HG02981 (cell line): ENCODE measurements around the gene FAM50A.

ENCODE experiments used
- ATAC-seq: cut with Tn5 transposase; IDR thresholded peaks from one replicate; pipeline ENCODE4 v1.9.1; 2021; ENCODE audit warnings: mild to moderate bottlenecking, moderate library complexity; ENCODE audit not compliant: unreplicated experiment

FAM50A gene

DNA sequence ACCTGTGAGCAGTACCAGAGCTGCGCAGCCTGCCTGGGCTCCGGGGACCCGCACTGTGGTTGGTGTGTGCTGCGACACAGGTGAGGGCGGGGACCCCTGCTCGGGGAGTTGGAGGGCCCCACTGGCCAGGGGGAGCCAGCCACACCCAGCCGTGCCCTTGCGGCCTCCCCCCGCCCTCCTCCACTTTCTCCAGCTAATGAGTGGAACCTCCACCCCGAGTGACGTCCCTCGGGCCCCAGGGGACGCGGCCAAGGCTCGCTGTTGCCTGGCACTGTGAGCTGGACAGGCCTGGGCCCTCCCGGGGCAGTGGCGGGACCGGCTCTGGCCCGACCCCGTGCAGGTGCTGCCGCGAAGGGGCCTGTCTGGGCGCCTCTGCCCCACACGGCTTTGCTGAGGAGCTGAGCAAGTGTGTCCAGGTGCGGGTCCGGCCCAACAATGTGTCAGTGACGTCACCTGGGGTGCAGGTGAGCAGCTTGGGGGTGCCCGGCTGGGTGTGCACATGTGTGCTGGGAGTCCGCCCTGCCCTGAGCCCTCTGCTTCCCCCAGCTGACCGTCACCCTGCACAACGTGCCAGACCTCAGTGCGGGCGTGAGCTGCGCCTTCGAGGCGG is 19.8 kb downstream of the FAM50A start:
- ATAC-seq, result no peak

- ATAC-seq, result no peak
These were observed 20.9 kb downstream of the FAM50A start for GRCh38 chrX:154464806-154465365.

DNA sequence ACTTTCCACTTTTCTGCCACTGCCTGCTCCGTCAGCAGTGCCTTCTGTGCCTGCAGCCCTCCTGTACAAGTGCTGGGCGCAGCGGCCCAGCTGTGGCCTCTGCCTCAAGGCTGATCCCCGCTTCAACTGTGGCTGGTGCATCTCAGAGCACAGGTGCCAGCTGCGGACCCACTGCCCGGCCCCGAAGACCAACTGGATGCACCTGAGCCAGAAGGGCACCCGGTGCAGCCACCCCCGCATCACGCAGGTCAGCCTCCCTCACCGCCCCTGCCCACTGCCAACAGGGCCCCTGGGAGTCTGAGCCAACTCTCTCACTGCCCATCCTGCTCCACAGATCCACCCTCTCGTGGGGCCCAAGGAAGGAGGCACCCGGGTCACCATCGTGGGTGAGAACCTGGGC is 21.7 kb downstream of the FAM50A start:
- ATAC-seq, result no peak

GRCh38 chrX:154466036-154466435 is 22.1 kb downstream of the FAM50A start:
- ATAC-seq, result no peak

DNA sequence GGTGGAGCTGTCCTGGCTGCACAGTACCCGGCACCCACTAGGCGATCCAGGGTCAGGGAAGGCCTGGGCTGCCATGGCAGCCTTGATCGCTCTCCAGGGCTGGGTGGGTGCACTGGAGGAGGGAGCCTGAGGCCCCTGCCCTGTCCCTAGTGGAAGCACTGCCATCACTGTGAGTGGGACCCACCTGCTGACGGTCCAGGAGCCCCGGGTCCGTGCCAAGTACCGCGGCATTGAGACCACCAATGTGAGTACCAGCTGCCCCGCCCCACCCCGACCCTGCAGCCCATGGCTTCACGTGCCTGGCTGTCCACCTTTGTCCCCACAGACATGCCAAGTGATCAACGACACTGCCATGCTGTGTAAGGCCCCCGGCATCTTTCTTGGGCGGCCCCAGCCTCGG is 23.0 kb downstream of the FAM50A start:
- ATAC-seq, result no peak

DNA sequence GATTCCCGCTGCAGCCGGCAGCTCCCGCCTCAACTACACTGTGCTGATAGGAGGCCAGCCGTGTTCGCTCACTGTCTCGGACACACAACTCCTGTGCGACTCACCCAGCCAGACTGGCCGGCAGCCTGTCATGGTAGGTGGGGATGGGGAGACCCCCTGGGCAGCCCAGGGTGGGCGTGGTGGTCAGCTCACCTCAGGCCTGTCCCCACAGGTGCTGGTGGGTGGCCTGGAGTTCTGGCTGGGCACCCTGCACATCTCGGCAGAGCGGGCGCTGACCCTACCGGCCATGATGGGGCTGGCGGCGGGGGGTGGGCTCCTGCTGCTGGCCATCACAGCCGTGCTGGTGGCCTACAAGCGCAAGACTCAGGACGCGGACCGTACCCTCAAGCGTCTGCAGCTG is 23.6 kb downstream of the FAM50A start:
- no peak for ATAC-seq

DNA sequence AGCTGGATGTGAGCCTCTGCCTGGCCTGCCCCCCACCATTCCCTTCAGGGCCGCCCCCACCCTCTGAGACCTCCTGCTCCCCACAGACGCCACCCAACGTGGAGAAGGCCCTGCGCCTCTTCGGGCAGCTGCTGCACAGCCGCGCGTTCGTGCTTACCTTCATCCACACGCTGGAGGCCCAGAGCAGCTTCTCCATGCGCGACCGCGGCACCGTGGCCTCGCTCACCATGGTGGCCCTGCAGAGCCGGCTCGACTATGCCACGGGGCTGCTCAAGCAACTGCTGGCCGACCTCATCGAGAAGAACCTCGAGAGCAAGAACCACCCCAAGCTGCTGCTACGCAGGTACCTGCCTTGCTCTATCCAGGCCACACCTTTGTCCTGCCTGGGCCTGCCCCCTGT is 24.3 kb downstream of the FAM50A start:
- ATAC-seq, result no peak

DNA sequence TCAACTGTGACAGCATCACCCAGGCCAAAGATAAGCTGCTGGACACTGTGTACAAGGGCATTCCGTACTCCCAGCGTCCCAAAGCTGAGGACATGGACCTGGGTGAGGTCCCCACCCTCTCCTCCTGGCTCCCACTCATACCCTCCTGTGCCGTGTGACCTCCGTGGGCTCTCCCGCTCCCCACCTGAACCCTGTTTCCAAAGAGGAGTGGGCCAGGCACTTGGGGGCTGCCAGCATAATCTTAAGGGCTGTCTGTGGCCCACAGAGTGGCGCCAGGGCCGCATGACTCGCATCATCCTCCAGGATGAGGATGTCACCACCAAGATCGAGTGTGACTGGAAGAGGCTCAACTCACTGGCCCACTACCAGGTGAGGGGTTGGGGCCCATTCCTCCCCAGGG is 25.2 kb downstream of the FAM50A start:
- no peak for ATAC-seq

GRCh38 chrX:154469880-154470279 is 25.9 kb downstream of the FAM50A start:
- ATAC-seq, result no peak

DNA sequence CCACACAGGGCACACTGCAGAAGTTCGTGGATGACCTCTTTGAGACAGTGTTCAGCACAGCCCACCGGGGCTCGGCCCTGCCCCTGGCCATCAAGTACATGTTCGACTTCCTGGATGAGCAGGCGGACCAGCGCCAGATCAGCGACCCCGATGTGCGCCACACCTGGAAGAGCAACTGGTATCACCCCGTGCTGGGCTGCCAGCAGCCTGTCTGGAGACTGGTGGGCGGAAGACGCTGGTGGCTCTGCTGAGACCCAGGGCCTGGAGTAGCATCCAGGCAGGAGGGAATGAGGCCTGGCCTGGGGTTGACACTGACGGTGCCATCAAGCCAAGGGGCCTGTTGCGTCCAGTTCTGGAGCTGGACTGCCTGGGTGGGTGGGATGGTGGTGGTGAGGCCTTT is 26.5 kb downstream of the FAM50A start:
- no peak for ATAC-seq

DNA sequence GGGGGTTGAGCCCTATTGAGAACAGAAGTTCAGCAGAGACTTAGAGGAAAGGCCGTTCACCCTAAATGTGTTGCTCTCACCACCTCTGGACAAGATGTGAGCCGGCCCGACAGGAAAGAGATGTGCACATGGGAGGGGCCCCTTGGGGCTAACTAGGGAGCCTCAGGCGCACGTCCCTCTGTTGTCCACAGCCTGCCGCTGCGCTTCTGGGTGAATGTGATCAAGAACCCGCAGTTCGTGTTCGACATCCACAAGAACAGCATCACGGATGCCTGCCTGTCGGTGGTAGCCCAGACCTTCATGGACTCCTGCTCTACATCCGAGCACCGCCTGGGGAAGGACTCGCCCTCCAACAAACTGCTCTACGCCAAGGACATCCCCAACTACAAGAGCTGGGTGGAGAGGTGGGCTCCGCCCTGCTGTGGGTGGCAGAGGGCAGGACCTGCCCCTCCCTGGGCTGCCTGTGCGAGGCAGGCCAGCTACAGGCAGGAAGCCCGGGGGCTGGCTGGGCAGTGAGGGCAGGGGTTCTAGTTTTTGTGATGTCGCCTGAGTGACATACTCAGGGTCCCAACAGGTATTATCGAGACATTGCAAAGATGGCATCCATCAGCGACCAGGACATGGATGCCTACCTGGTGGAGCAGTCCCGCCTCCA is 27.1 kb downstream of the FAM50A start:
- no peak for ATAC-seq

- ATAC-seq, result no peak
These were observed 28.1 kb downstream of the FAM50A start for GRCh38 chrX:154471839-154472684.

- ATAC-seq, result no peak
These were observed 29.0 kb downstream of the FAM50A start for GRCh38 chrX:154472685-154473632.

DNA sequence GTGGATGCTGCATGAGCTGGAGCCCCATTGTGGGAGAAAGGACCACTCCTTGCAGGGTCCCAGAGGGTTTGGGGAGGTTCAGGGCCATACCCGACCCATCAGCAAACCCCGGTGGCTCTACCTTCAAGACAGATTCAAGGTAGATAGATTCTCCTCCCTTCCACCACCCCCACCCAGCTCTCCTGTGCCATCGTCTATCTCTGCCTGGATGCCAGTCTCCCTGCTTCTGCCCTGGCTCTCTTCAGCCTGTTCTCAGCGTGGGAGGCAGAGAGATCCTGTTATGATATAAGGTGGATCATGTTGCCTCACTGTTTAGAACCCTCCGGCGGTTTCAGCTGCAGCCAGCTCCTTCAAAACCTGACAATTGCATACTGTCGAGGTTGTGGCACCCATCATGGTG is 29.7 kb downstream of the FAM50A start:
- no peak for ATAC-seq

DNA sequence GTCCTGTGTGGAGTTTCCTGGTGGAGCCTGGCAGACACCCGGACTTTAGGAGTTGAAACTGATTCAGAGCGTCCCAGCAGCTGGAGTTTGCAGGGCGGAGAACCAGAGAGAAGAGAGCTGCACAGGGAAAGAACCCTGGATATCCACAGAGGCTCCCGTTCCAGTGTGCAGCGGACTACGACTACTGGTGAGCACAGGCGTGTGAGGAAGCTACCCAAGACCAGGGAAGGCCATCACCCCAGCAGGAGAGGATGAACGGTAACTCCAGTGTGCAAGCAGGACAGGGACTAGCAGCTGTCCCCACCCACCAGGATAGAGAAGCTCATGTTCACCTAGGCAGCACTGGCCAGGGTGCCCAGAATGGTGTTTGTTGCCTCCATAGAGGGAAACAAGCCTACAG is 32.9 kb downstream of the FAM50A start:
- no peak for ATAC-seq

GRCh38 chrX:154477891-154478477 is 34.0 kb downstream of the FAM50A start:
- no peak for ATAC-seq

DNA sequence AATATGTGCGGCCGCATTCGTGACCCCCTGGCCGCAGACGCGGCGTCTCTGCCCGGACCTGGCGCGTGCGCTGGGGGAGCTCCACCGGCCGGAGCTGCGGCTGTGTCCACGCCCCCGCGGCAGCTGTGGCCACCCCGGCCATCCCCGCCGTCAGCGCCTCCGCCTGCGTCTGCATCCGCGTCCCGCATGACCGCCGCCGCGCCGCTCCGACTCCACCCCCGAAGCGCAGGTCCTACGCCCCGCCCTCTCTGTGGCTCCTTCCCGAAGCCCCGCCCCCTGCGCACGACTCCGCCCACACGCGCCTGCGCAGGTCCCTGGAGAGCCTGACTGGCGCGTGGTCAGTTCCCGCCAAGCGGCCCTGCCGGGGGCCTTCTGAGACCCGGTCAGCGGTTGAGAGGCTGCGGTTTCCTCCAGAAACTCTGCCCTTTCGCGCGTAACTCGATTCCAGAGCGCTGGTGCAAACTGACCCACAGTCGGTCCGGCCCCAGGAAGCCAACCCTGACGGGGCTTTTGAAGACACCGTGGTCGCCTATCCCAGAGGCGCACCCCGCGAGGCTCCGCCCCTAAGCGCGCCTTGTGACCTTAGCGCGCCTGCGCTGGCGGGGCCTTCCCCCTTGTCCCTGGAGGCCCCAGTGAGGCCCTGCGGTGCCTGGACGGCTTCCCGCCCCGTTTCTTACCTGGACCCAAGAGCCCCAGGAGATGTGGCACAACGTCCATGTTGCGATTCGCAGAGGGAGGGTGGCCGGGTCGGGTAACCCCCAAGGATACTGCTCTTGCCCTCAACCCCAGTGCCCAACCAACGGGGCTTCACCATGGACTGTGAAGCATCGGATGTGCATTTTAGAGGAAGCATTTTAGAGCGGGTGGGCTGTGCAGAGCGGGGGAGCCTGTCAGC is 35.0 kb downstream of the FAM50A start, which contains the start of gene LAGE3:
LAGE3 (minus strand) TSS at position 554 of the 895 bp plus-strand sequence; CDS start at position 188, 366 bp downstream.
- peak; percentile 88 for ATAC-seq

GRCh38 chrX:154481195-154481594 is 37.3 kb downstream of the FAM50A start:
- no peak for ATAC-seq
